Stimulated activated CD8-positive, alpha-beta memory T cell treated with anti-CD3 and anti-CD28 coated beads, Interleukin-15, amount 100 ng/mL, for 48 hours (primary cell): ENCODE measurements around the gene EVI5L.
"Not testable (repeated sequence)": the region's sequence is repeated elsewhere in the genome, so short reads cannot be mapped to it uniquely, and the experiment has no call there.

Experiments used
- DNase-seq, 2 donors: peaks; one replicate each; pipeline ENCODE4 v3.0.0-alpha.2; 2020; ENCODE audit warnings: low read depth in 2 of 2

EVI5L gene

GRCh38 chr19:7829561-7830271, at the start of gene EVI5L:
TSS of gene EVI5L (plus strand) at chr19:7830218. CDS start at chr19:7846543, 16,325 bp downstream.
- peak; percentile 98 for DNase-seq

- no peak for DNase-seq
Observed at GRCh38 chr19:7781157-7781556, 48.9 kb upstream of the EVI5L start.

GRCh38 chr19:7783991-7784423, 46.0 kb upstream of the EVI5L start:
- DNase-seq: no peak

GRCh38 chr19:7784856-7785255, 45.2 kb upstream of the EVI5L start:
- no peak for DNase-seq

GRCh38 chr19:7787141-7787540, 42.9 kb upstream of the EVI5L start:
- no peak for DNase-seq

GRCh38 chr19:7787602-7788177, 42.3 kb upstream of the EVI5L start:
- DNase-seq: no peak

GRCh38 chr19:7788178-7788932, 41.7 kb upstream of the EVI5L start:
- DNase-seq: no peak

- DNase-seq: no peak
Observed at GRCh38 chr19:7788933-7789323, 41.1 kb upstream of the EVI5L start.

GRCh38 chr19:7789447-7789846, 40.6 kb upstream of the EVI5L start:
- DNase-seq: no peak

GRCh38 chr19:7790416-7790815, 39.6 kb upstream of the EVI5L start:
- no peak for DNase-seq

- no peak for DNase-seq
Observed at GRCh38 chr19:7792281-7792680, 37.7 kb upstream of the EVI5L start.

GRCh38 chr19:7792701-7793100, 37.3 kb upstream of the EVI5L start:
- DNase-seq: not testable (repeated sequence)

GRCh38 chr19:7793493-7793892, 36.5 kb upstream of the EVI5L start:
- no peak for DNase-seq

- DNase-seq: no peak
Observed at GRCh38 chr19:7795555-7796161, 34.4 kb upstream of the EVI5L start.

GRCh38 chr19:7799640-7800355, 30.2 kb upstream of the EVI5L start:
- peak; percentile 7 to 28 for DNase-seq

GRCh38 chr19:7801020-7801570, 28.9 kb upstream of the EVI5L start:
- no peak for DNase-seq

GRCh38 chr19:7806234-7806633, 23.8 kb upstream of the EVI5L start:
- no peak for DNase-seq

GRCh38 chr19:7806876-7807275, 23.1 kb upstream of the EVI5L start:
- DNase-seq: no peak

GRCh38 chr19:7808108-7808507, 21.9 kb upstream of the EVI5L start:
- no peak for DNase-seq

GRCh38 chr19:7811989-7812388, 18.0 kb upstream of the EVI5L start:
- DNase-seq: no peak

- DNase-seq: no peak
Observed at GRCh38 chr19:7815325-7815724, 14.7 kb upstream of the EVI5L start.
